BJ (cell line): ENCODE results near the gene HUS1B. TPM values are rescaled to one million over a fixed set of nuclear protein-coding genes. Genes with fewer than 3 reads are reported as not detected.

Source experiments
- CTCF ChIA-PET: fragments of 350-600 bp; formaldehyde crosslinking; extraction: SDS; loops from one replicate; lab custom pipeline; 2021; ENCODE audit warnings: antibody characterized with exemption, inconsistent platforms; lab: Yijun Ruan, JAX
- POLR2A ChIA-PET: fragments of 300-600 bp; sonication (Branson Sonifier 250); formaldehyde crosslinking; extraction: SDS; loops from one replicate; lab custom pipeline; 2021; ENCODE audit warnings: antibody characterized with exemption; lab: Charles Lee
- DNase-seq: peaks from one replicate; pipeline ENCODE4 v3.0.0-alpha.2; 2011; ENCODE audit warnings: low read depth
- H3K27me3 ChIP-seq: 2 replicates; pipeline ENCODE4 v1.6.0; 2011; ENCODE audit warnings: low read length; ENCODE audit not compliant: control insufficient read depth, insufficient read depth
- H3K36me3 ChIP-seq: 2 replicates; pipeline ENCODE4 v1.5.1; 2011; ENCODE audit warnings: low read length; ENCODE audit not compliant: control insufficient read depth, insufficient read depth
- H3K4me3 ChIP-seq: 2 replicates; pipeline ENCODE4 v1.5.1; 2011; ENCODE audit warnings: low read depth, mild to moderate bottlenecking, control low read depth, low read length
- polyA plus RNA-seq: library from polyadenylated mRNA; depleted of rRNA; stranded (reverse); fragments of >200 nt; gene quantifications from 2 replicates; pipeline ENCODE4 v1.2.3, GENCODE V29; 2011
- TF ChIP-seq, protein P1 (sequence below): IDR thresholded peaks from 2 replicates; pipeline ENCODE4 v1.5.1; 2011; ENCODE audit warnings: low read depth, mild to moderate bottlenecking, control low read depth, inconsistent platforms, low read length, moderate library complexity; ENCODE audit not compliant: insufficient read depth

The HUS1B gene
- polyA plus RNA-seq, 1 experiment = 0.10 TPM

DNA sequence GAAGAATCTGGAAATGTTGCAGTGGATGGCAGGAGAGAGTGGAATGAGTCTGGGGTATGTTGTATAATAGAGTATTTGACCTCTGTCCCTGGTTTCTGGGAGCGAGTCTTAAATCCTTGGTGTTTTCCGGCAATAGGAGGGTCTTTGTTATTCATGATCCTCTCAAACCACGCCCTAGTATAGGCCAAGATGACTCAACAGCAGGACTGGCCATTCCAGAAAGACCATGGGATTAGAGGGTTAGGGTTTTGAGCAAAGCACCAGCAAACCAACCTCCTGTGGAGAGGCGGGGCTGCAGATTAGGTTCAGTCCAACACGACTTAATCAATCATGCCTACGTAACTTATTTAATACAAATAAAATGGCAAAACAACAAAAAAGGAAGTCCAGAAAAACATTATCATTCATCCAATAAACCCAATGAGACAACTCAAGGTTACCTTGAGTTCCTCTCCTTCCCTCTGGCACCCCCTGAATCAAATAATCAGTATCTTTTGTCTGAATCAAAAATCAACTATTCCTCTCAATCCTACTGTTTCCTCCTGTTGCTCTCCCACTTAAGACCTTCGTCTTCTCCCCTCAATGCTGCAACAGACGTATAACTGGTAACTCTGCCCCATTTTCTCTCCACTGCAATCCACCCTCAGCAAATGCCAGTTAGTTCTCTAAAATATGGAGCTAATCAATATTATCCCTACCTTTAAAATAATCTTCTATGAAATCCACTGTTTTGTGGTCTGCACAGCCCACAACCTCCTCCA is 15.5 kb downstream of the HUS1B start:
- H3K36me3 ChIP-seq = no peaks in the 10 kb centered on the region
- TF ChIP-seq, protein P1, sequence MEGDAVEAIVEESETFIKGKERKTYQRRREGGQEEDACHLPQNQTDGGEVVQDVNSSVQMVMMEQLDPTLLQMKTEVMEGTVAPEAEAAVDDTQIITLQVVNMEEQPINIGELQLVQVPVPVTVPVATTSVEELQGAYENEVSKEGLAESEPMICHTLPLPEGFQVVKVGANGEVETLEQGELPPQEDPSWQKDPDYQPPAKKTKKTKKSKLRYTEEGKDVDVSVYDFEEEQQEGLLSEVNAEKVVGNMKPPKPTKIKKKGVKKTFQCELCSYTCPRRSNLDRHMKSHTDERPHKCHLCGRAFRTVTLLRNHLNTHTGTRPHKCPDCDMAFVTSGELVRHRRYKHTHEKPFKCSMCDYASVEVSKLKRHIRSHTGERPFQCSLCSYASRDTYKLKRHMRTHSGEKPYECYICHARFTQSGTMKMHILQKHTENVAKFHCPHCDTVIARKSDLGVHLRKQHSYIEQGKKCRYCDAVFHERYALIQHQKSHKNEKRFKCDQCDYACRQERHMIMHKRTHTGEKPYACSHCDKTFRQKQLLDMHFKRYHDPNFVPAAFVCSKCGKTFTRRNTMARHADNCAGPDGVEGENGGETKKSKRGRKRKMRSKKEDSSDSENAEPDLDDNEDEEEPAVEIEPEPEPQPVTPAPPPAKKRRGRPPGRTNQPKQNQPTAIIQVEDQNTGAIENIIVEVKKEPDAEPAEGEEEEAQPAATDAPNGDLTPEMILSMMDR = no peak
- no peak for DNase-seq
- H3K27me3 ChIP-seq = no peaks in the 10 kb centered on the region
- ChIA-PET CTCF (interaction anchor here (0.6 kb wide), 1 partner anchor 19 kb away, joined by 3 read pairs; no protein-coding TSS in a partner anchor), POLR2A (no interaction called here)
- H3K4me3 ChIP-seq = no peak overlapping the region

- DNase-seq = no peak
- Histone ChIP-seq H3K36me3 (no peaks in the 10 kb centered on the region; the same call in 1 of the 2 replicates), H3K4me3 (no peak overlapping the region), H3K27me3 (no peaks in the 10 kb centered on the region)
- TF ChIP-seq, protein P1 = no peak
- ChIA-PET CTCF (interaction anchor here (1.2 kb wide), 1 partner anchor 86 kb away, joined by 5 read pairs; no protein-coding TSS in a partner anchor), POLR2A (no interaction called here)
Observed at GRCh38 chr6:636488-636887, 20.4 kb downstream of the HUS1B start.

DNA sequence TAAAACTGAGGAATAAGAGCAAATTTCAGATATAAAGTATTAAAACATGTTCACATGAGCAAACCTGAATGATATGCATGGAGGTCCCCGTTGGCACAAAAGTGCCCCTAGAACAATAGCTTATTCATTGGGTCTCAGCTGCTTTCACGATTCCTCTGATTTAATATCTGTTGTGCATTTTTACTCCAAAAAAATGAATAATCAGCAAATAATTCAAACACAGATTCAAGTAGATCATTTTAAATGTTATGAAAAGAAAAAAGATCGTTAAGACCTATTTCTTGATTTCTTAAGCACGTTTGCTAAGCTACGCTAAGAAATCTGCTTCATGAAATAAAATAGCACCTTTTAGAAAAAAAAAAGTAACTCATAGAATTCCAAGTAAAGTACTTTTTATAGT is 21.7 kb downstream of the HUS1B start:
- TF ChIP-seq, protein P1 = no peak
- ChIA-PET POLR2A (no interaction called here), CTCF (no interaction called here)
- Histone ChIP-seq H3K27me3 (no peaks in the 10 kb centered on the region), H3K4me3 (no peak overlapping the region), H3K36me3 (no peaks in the 10 kb centered on the region; the same call in 1 of the 2 replicates)
- no peak for DNase-seq

DNA sequence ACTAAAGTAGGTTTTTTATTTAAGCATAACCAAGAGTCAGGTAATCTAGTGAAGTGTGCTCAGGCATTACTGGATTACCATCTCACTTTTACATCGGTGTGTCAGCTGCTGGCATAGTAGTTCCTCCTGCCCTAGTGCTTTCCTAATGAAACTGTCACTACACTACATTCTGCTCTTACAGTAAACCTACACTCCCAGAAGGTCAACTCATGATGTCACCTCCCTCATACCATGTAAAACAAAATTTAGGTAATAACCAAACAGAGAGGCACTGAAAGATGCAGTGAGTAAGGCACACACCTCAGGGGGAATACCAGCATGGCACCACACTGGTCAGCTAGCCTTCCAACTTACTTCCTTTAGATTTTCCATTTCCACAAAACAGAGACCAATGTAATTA is 23.3 kb downstream of the HUS1B start:
- no peak overlapping the region for H3K4me3 ChIP-seq
- H3K36me3 ChIP-seq = no peaks in the 10 kb centered on the region; the same call in 1 of the 2 replicates
- no peak for DNase-seq
- CTCF ChIA-PET = no interaction called here
- POLR2A ChIA-PET = no interaction called here
- no peaks in the 10 kb centered on the region for H3K27me3 ChIP-seq
- TF ChIP-seq, protein P1 = no peak

- ChIA-PET CTCF (interaction anchor here (0.9 kb wide), 1 partner anchor 8 kb away, joined by 3 read pairs; no protein-coding TSS in a partner anchor), POLR2A (no interaction called here)
- Histone ChIP-seq H3K4me3 (no peak overlapping the region), H3K27me3 (no peaks in the 10 kb centered on the region), H3K36me3 (no peaks in the 10 kb centered on the region; the same call in 1 of the 2 replicates)
- TF ChIP-seq, protein P1 = no peak
- no peak for DNase-seq
Observed at GRCh38 chr6:628766-629165, 28.1 kb downstream of the HUS1B start.
